A549 (cell line): ENCODE measurements around the gene CEACAM7. TPM values are rescaled to one million over a fixed set of nuclear protein-coding genes. Genes with fewer than 3 reads are reported as not detected.
A peak's percentile ranks its signal among the peaks of the same experiment; 100 is the strongest.

Source experiments
- ATAC-seq, 2 experiments: fragments of 200-7000 bp in 1 of 2; fragments of >200 bp in 1 of 2; cut with Nextera tagmentation in 1 of 2; cut with Tn5 transposase in 1 of 2; 3 replicates each; pipeline versions ENCODE4 v1.8.0 to v1.9.1; 2018 to 2020; ENCODE audit warnings: mild to moderate bottlenecking in 1 of 2, moderate library complexity in 1 of 2
- CTCF ChIA-PET: fragments of 300-600 bp; sonication (Branson Sonifier 250); formaldehyde crosslinking; extraction: SDS; loops from one replicate; lab custom pipeline; 2021; ENCODE audit warnings: antibody characterized with exemption, inconsistent platforms; lab: Yijun Ruan, JAX
- POLR2A ChIA-PET: fragments of 350-600 bp; formaldehyde crosslinking; extraction: SDS; loops from one replicate; lab custom pipeline; 2021; ENCODE audit warnings: antibody characterized with exemption, inconsistent platforms; lab: Yijun Ruan, JAX
- DNase-seq, 2 experiments: peaks; one replicate each; pipeline versions ENCODE4 v3.0.0 to v3.0.0-alpha.2; 2011 to 2016; ENCODE audit warnings: low read depth in 1 of 2, low spot score in 1 of 2
- FAIRE-seq: peaks from 2 replicates; lab custom pipeline; 2011; peaks lifted over from hg19 to GRCh38; lab: Jason Lieb, UNC
- H3K27ac ChIP-seq, 2 experiments: fragments of >200 bp; sonication (Bioruptor Twin); formaldehyde crosslinking; 3 replicates each; pipeline ENCODE4 v1.5.1; 2016 to 2017
- H3K4me1 ChIP-seq: fragments of >200 bp; sonication (Bioruptor Twin); formaldehyde crosslinking; 3 replicates; pipeline ENCODE4 v1.6.1; 2016
- H3K4me2 ChIP-seq: fragments of >200 bp; sonication (Bioruptor Twin); formaldehyde crosslinking; 3 replicates; pipeline ENCODE4 v1.6.1; 2016
- H3K4me3 ChIP-seq: fragments of >200 bp; sonication (Bioruptor Twin); formaldehyde crosslinking; 3 replicates; pipeline ENCODE4 v1.5.1; 2016
- H3K9me3 ChIP-seq: fragments of >200 bp; sonication (Bioruptor Twin); formaldehyde crosslinking; 3 replicates; pipeline ENCODE4 v1.6.1; 2016
- ATOH8 ChIP-seq: fragments of 250-450 bp; sonication (Bioruptor Pico); IDR thresholded peaks from 2 replicates; pipeline ENCODE4 v1.5.0; 2020; ENCODE audit warnings: low read depth, mild to moderate bottlenecking, moderate library complexity
- CBX2 ChIP-seq: fragments of 200-600 bp; sonication (generic); IDR thresholded peaks from 2 replicates; pipeline ENCODE4 v1.6.1; 2016; ENCODE audit warnings: low read depth, mild to moderate bottlenecking, borderline replicate concordance
- CBX8 ChIP-seq: fragments of 200-600 bp; sonication (generic); IDR thresholded peaks from 2 replicates; pipeline ENCODE4 v1.6.1; 2016
- CEBPB ChIP-seq, 2 experiments: fragments of >200 bp in 1 of 2; sonication (Bioruptor Twin) in 1 of 2; formaldehyde crosslinking in 1 of 2; IDR thresholded peaks; 2 replicates each; pipeline ENCODE4 v1.6.1; 2012 to 2016
- CHD2 ChIP-seq: fragments of 150-350 bp; IDR thresholded peaks from 2 replicates; pipeline ENCODE4 v1.6.1; 2014; ENCODE audit warnings: low read length; ENCODE audit not compliant: partially characterized antibody
- E2F6 ChIP-seq: IDR thresholded peaks from 2 replicates; pipeline ENCODE4 v1.6.1; 2012; ENCODE audit warnings: low read depth, borderline replicate concordance
- EHF ChIP-seq: fragments of 250-450 bp; sonication (Bioruptor Pico); IDR thresholded peaks from 2 replicates; pipeline ENCODE4 v1.5.0; 2020; ENCODE audit warnings: mild to moderate bottlenecking
- EP300 ChIP-seq, 2 experiments: fragments of >200 bp; sonication (Bioruptor Twin); formaldehyde crosslinking; IDR thresholded peaks; 2 replicates in 1 of 2; 3 replicates in 1 of 2; pipeline ENCODE4 v1.6.1; 2016 to 2017
- FOSL2 ChIP-seq, 2 experiments: fragments of 450-650 bp in 1 of 2; fragments of >200 bp in 1 of 2; sonication (Bioruptor Twin) in 1 of 2; formaldehyde crosslinking; IDR thresholded peaks; 2 replicates each; pipeline versions ENCODE4 v1.5.0 to v1.6.1; 2016 to 2020; ENCODE audit warnings: mild to moderate bottlenecking in 1 of 2, moderate library complexity in 1 of 2
- FOXS1 ChIP-seq: fragments of 250-450 bp; sonication (Bioruptor Pico); IDR thresholded peaks from 2 replicates; pipeline ENCODE4 v1.5.0; 2020; ENCODE audit warnings: mild to moderate bottlenecking, moderate library complexity
- GATA3 ChIP-seq: IDR thresholded peaks from 2 replicates; pipeline ENCODE4 v1.6.1; 2012; ENCODE audit warnings: borderline replicate concordance
- HOXA7 ChIP-seq: fragments of 250-450 bp; sonication (Bioruptor Pico); IDR thresholded peaks from 2 replicates; pipeline ENCODE4 v1.5.0; 2020; ENCODE audit warnings: mild to moderate bottlenecking, moderate library complexity
- HOXB13 ChIP-seq: fragments of 250-450 bp; sonication (Bioruptor Pico); IDR thresholded peaks from 2 replicates; pipeline ENCODE4 v1.5.0; 2020; ENCODE audit warnings: low read depth, mild to moderate bottlenecking, moderate library complexity
- HOXB5 ChIP-seq: fragments of 250-450 bp; sonication (Bioruptor Pico); IDR thresholded peaks from 2 replicates; pipeline ENCODE4 v1.5.0; 2020; ENCODE audit warnings: mild to moderate bottlenecking, moderate library complexity
- JUN ChIP-seq, 2 experiments: fragments of >200 bp; sonication (Bioruptor Twin); formaldehyde crosslinking; IDR thresholded peaks; 2 replicates in 1 of 2; 3 replicates in 1 of 2; pipeline ENCODE4 v1.6.1; 2016 to 2017
- JUNB ChIP-seq: fragments of >200 bp; sonication (Bioruptor Twin); formaldehyde crosslinking; IDR thresholded peaks from 2 replicates; pipeline ENCODE4 v1.6.1; 2016
- MAFK ChIP-seq: fragments of 450-650 bp; IDR thresholded peaks from 2 replicates; pipeline ENCODE4 v1.6.1; 2014; ENCODE audit not compliant: partially characterized antibody
- MAX ChIP-seq: IDR thresholded peaks from 2 replicates; pipeline ENCODE4 v1.6.1; 2012
- NFE2L2 ChIP-seq: fragments of 150-350 bp; conservative IDR thresholded peaks from 2 replicates; pipeline ENCODE4 v1.6.1; 2014; ENCODE audit warnings: low read length
- NPAS2 ChIP-seq: fragments of 250-450 bp; sonication (Bioruptor Pico); IDR thresholded peaks from 2 replicates; pipeline ENCODE4 v1.8.0; 2022; ENCODE audit warnings: mild to moderate bottlenecking, moderate library complexity, borderline replicate concordance
- NR3C1 ChIP-seq: fragments of >200 bp; sonication (Bioruptor Twin); formaldehyde crosslinking; IDR thresholded peaks from 3 replicates; pipeline ENCODE4 v1.6.1; 2017
- POLR2AphosphoS2 ChIP-seq: conservative IDR thresholded peaks from 2 replicates; pipeline ENCODE4 v1.6.1; 2012; ENCODE audit warnings: low read length, improper control_type of control experiment, inconsistent platforms
- RAD21 ChIP-seq, 2 experiments: fragments of >200 bp in 1 of 2; sonication (Bioruptor Twin) in 1 of 2; formaldehyde crosslinking in 1 of 2; IDR thresholded peaks in 1 of 2; conservative IDR thresholded peaks in 1 of 2; 2 replicates in 1 of 2; 3 replicates in 1 of 2; pipeline ENCODE4 v1.6.1; 2012 to 2018; ENCODE audit warnings: inconsistent platforms in 1 of 2
- RARB ChIP-seq: fragments of 250-450 bp; sonication (Bioruptor Pico); IDR thresholded peaks from 2 replicates; pipeline ENCODE4 v1.8.0; 2021; ENCODE audit warnings: mild to moderate bottlenecking, moderate library complexity
- RFX5 ChIP-seq: fragments of 450-650 bp; IDR thresholded peaks from 2 replicates; pipeline ENCODE4 v1.7.1; 2014; ENCODE audit warnings: antibody characterized with exemption, mild to moderate bottlenecking, moderate library complexity
- RNF2 ChIP-seq: fragments of 200-600 bp; sonication (generic); IDR thresholded peaks from 2 replicates; pipeline ENCODE4 v1.6.1; 2016; ENCODE audit warnings: low read depth, mild to moderate bottlenecking, antibody characterized with exemption, moderate library complexity, borderline replicate concordance
- ZC3H11A ChIP-seq: fragments of 450-650 bp; IDR thresholded peaks from 2 replicates; pipeline ENCODE4 v1.6.1; 2014; ENCODE audit warnings: antibody characterized with exemption, mild to moderate bottlenecking
- ZFP36 ChIP-seq: fragments of 450-650 bp; IDR thresholded peaks from 2 replicates; pipeline ENCODE4 v1.6.1; 2014; ENCODE audit warnings: borderline replicate concordance; ENCODE audit not compliant: partially characterized antibody
- ZSCAN20 ChIP-seq: fragments of 250-450 bp; sonication (Bioruptor Pico); IDR thresholded peaks from 2 replicates; pipeline ENCODE4 v1.8.0; 2022; ENCODE audit warnings: mild to moderate bottlenecking, moderate library complexity
- WGBS: methylation state at CpG from one replicate; pipeline ENCODE4 v1.1.6; 2017; ENCODE audit errors: missing lambda C conversion rate; 5-methylcytosine and 5-hydroxymethylcytosine counted together
- polyA plus RNA-seq, 4 experiments: library from polyadenylated mRNA; depleted of rRNA in 3 of 4; stranded (reverse); fragments of >200 nt; fragmentation: RNase III in 1 of 4; extraction: RNeasy Plus Mini Kit Qiagen cat#74134 plus additional on column Dnase treatment in 1 of 4; gene quantifications; 2 replicates in 3 of 4; 3 replicates in 1 of 4; pipeline ENCODE4 v1.2.3, GENCODE V29; 2011 to 2017
- TF ChIP-seq, protein P1 (sequence below): fragments of 150-350 bp; IDR thresholded peaks from 2 replicates; pipeline ENCODE4 v1.6.1; 2014; ENCODE audit warnings: low read depth, mild to moderate bottlenecking, low read length
- TF ChIP-seq, protein P2 (sequence below): IDR thresholded peaks from 2 replicates; pipeline ENCODE4 v1.6.1; 2012
- TF ChIP-seq, protein P3 (sequence below): fragments of >200 bp; sonication (Bioruptor Twin); formaldehyde crosslinking; IDR thresholded peaks from 2 replicates; pipeline ENCODE4 v1.6.1; 2016

Gene CEACAM7
- polyA plus RNA-seq, 2 of the 4 experiments (the other 2 are of a cell fraction) = 0.05 TPM; not detected in 1

- ChIA-PET POLR2A (no interaction called here), CTCF (interaction anchor here (0.5 to 15.7 kb wide), 9 partner anchors 10 to 643 kb away, joined by 3 to 358 read pairs (median 95); partner anchors contain the start of genes CEACAM6 and CEACAM7)
- ATAC-seq = no peak
- WGBS = 70% methylated on average over 8 of the region's 8 CpGs
- Histone ChIP-seq H3K4me2 (no peak overlapping the region), H3K4me1 (peaks cover 60% of the 10 kb centered on the region), H3K9me3 (no peaks in the 10 kb centered on the region), H3K27ac (peak overlapping the region; percentile 71 to 86), H3K4me3 (no peak overlapping the region)
- TF ChIP-seq RARB (CRISPR knock-in tag) = no peak
- TF ChIP-seq CBX2 = no peak
- TF ChIP-seq POLR2AphosphoS2 = no peak
- no peak for TF ChIP-seq JUN (IDR thresholded peaks at IDR 0.05)
- no peak for TF ChIP-seq ZC3H11A
- no peak for TF ChIP-seq CHD2
- no peak for TF ChIP-seq RNF2
- no peak for TF ChIP-seq HOXB13 (CRISPR knock-in tag)
- no peak for TF ChIP-seq GATA3
- no peak for TF ChIP-seq NPAS2
- no peak for TF ChIP-seq ZSCAN20 (CRISPR knock-in tag)
- TF ChIP-seq HOXA7 (CRISPR knock-in tag) = no peak
- no peak for TF ChIP-seq ATOH8 (CRISPR knock-in tag)
- no peak for TF ChIP-seq RAD21 (conservative IDR thresholded peaks at IDR 0.05 in 1 of 2, IDR thresholded peaks at IDR 0.05 in 1 of 2)
- TF ChIP-seq MAFK = no peak
- no peak for DNase-seq
- FAIRE-seq = no peak
These were observed 15.7 kb upstream of the CEACAM7 start for GRCh38 chr19:41703602-41704293.

- H3K27ac ChIP-seq = peak overlapping the region; percentile 71 to 86
- no peak overlapping the region for H3K4me3 ChIP-seq
- H3K9me3 ChIP-seq = no peaks in the 10 kb centered on the region
- peak overlapping the region; percentile 76 for H3K4me2 ChIP-seq
- TF ChIP-seq, protein P1, sequence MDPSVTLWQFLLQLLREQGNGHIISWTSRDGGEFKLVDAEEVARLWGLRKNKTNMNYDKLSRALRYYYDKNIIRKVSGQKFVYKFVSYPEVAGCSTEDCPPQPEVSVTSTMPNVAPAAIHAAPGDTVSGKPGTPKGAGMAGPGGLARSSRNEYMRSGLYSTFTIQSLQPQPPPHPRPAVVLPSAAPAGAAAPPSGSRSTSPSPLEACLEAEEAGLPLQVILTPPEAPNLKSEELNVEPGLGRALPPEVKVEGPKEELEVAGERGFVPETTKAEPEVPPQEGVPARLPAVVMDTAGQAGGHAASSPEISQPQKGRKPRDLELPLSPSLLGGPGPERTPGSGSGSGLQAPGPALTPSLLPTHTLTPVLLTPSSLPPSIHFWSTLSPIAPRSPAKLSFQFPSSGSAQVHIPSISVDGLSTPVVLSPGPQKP = no peak
- TF ChIP-seq ATOH8 (CRISPR knock-in tag) (peak; percentile 14; the same call in 1 of the 2 replicates), EP300 (IDR thresholded peaks at IDR 0.05) (peak; percentile 60 to 84; a peak in 3 of 5 replicates), MAX (peak; percentile 64), FOXS1 (CRISPR knock-in tag) (no peak), CBX8 (no peak), NFE2L2 (no peak), JUN (IDR thresholded peaks at IDR 0.05) (peak; percentile 60 to 71; a peak in 4 of 5 replicates), RFX5 (0 out of 2 replicates have a peak, but pooled peaks have one; percentile 12), MAFK (peak; percentile 100), E2F6 (no peak), EHF (CRISPR knock-in tag) (no peak), JUNB (peak; percentile 84), HOXB5 (CRISPR knock-in tag) (peak; percentile 39; the same call in 1 of the 2 replicates), FOSL2 (IDR thresholded peaks at IDR 0.05) (peak; percentile 86), FOSL2 (CRISPR knock-in tag; IDR thresholded peaks at IDR 0.05) (peak; percentile 94), CHD2 (no peak), CBX2 (no peak), NR3C1 (no peak), ZFP36 (no peak), GATA3 (peak; percentile 70; the same call in 1 of the 2 replicates), CEBPB (IDR thresholded peaks at IDR 0.05) (0 out of 4 replicates have a peak, but pooled peaks of 1 of the 2 experiments have one; percentile 61)
- TF ChIP-seq, protein P2, sequence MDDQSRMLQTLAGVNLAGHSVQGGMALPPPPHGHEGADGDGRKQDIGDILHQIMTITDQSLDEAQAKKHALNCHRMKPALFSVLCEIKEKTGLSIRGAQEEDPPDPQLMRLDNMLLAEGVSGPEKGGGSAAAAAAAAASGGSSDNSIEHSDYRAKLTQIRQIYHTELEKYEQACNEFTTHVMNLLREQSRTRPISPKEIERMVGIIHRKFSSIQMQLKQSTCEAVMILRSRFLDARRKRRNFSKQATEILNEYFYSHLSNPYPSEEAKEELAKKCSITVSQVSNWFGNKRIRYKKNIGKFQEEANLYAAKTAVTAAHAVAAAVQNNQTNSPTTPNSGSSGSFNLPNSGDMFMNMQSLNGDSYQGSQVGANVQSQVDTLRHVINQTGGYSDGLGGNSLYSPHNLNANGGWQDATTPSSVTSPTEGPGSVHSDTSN = no peak
- TF ChIP-seq, protein P3, sequence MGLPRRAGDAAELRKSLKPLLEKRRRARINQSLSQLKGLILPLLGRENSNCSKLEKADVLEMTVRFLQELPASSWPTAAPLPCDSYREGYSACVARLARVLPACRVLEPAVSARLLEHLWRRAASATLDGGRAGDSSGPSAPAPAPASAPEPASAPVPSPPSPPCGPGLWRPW = no peak
- POLR2A ChIA-PET = no interaction called here
- ATAC-seq (peak; percentile 41 to 53), DNase-seq (peak; percentile 85), FAIRE-seq (peak; percentile 100)
- CTCF ChIA-PET = interaction anchor here (0.9 to 15.7 kb wide), 28 partner anchors 8 to 253 kb away, joined by 3 to 358 read pairs (median 5); partner anchors contain the start of genes CEACAM6, CEACAM7 and RPS19
- 3% methylated on average over 3 of the region's 3 CpGs for WGBS
- peaks cover 68% of the 10 kb centered on the region for H3K4me1 ChIP-seq
These were observed 14.1 kb upstream of the CEACAM7 start for GRCh38 chr19:41702171-41702651.
